HepG2 (cell line): ENCODE data around the gene NDUFB6. TPM values are rescaled to one million over a fixed set of nuclear protein-coding genes. Genes with fewer than 3 reads are reported as not detected.

Source experiments
- ATAC-seq: fragments of 200-7000 bp; cut with Tn5 transposase; 3 replicates; pipeline ENCODE4 v1.9.1; 2020; ENCODE audit warnings: mild to moderate bottlenecking, moderate library complexity
- Bru-seq: library from RNA; stranded (reverse); fragments of 400-500 nt; gene quantifications from one replicate; lab custom pipeline; 2021; lab: Mats Ljungman, UMichigan
- BruChase-seq, 2 experiments: library from RNA; stranded (reverse); fragments of 400-500 nt; gene quantifications; one replicate each; lab custom pipeline; 2021; lab: Mats Ljungman, UMichigan
- BruUV-seq: library from RNA; stranded (reverse); fragments of 400-500 nt; replicated peaks from 2 replicates; lab custom pipeline; 2021; lab: Mats Ljungman, UMichigan
- CTCF ChIA-PET: fragments of 300-600 bp; formaldehyde crosslinking; extraction: SDS; loops from one replicate; lab custom pipeline; 2021; ENCODE audit warnings: low total read pairs, inconsistent platforms, low intra/inter-chr PET ratio; lab: Yijun Ruan, JAX
- POLR2A ChIA-PET: fragments of 350-600 bp; sonication (Branson Sonifier 250); formaldehyde crosslinking; loops from one replicate; lab custom pipeline; 2020; ENCODE audit warnings: antibody characterized with exemption, inconsistent platforms; lab: Yijun Ruan, JAX
- DNase-seq: peaks from one replicate; pipeline ENCODE4 v3.0.0-alpha.2; 2015; ENCODE audit warnings: low spot score
- FAIRE-seq: peaks from 3 replicates; lab custom pipeline; 2011; peaks lifted over from hg19 to GRCh38; lab: Jason Lieb, UNC
- H2AFZ ChIP-seq: one replicate; pipeline ENCODE4 v1.6.1; 2011; ENCODE audit warnings: low read length, inconsistent platforms
- H3K27ac ChIP-seq: fragments of 300-600 bp; 3 replicates; pipeline ENCODE4 v1.8.0; 2011; ENCODE audit warnings: mixed run types, mild to moderate bottlenecking, mixed read lengths, low read length, inconsistent platforms; ENCODE audit not compliant: insufficient read depth; ENCODE audit errors: extremely low read length
- H3K27me3 ChIP-seq, 2 experiments: fragments of 200-600 bp in 1 of 2; 2 replicates in 1 of 2; 3 replicates in 1 of 2; pipeline versions ENCODE4 v1.6.0 to v1.8.0; 2011; ENCODE audit warnings: low read length in 2 of 2, mild to moderate bottlenecking in 2 of 2, moderate library complexity in 2 of 2, inconsistent platforms in 1 of 2; ENCODE audit not compliant: insufficient read depth in 2 of 2, control insufficient read depth in 1 of 2
- H3K36me3 ChIP-seq, 2 experiments: fragments of 200-600 bp in 1 of 2; replicated peaks in 1 of 2; 2 replicates in 1 of 2; 3 replicates in 1 of 2; pipeline versions ENCODE4 v1.5.1 to v1.8.0; 2011; ENCODE audit warnings: low read length in 2 of 2, inconsistent platforms in 1 of 2; ENCODE audit not compliant: insufficient read depth in 2 of 2, control insufficient read depth in 1 of 2
- H3K4me1 ChIP-seq: 2 replicates; pipeline ENCODE4 v1.5.1; 2012; ENCODE audit warnings: low read length, inconsistent platforms; ENCODE audit not compliant: insufficient read depth
- H3K4me2 ChIP-seq: 2 replicates; pipeline ENCODE4 v1.6.0; 2011; ENCODE audit warnings: low read depth, low read length, inconsistent platforms
- H3K4me3 ChIP-seq, 3 experiments: fragments of 200-600 bp in 1 of 3; sonication (generic), shearing (Covaris generic) in 1 of 3; replicated peaks in 1 of 3; 2 replicates each; pipeline ENCODE4 v1.5.1; 2011 to 2016; ENCODE audit warnings: low read length in 3 of 3, inconsistent platforms in 2 of 3, low read depth in 2 of 3, mild to moderate bottlenecking in 2 of 3, control low read depth in 1 of 3, mixed read lengths in 1 of 3; ENCODE audit not compliant: insufficient read depth in 1 of 3
- H3K79me2 ChIP-seq: one replicate; pipeline ENCODE4 v1.6.1; 2011; ENCODE audit warnings: low read length, inconsistent platforms; ENCODE audit not compliant: insufficient read depth
- H3K9ac ChIP-seq: 2 replicates; pipeline ENCODE4 v1.6.0; 2011; ENCODE audit warnings: mild to moderate bottlenecking, low read depth, low read length, inconsistent platforms; ENCODE audit not compliant: insufficient read depth
- H3K9me3 ChIP-seq: 2 replicates; pipeline ENCODE4 v1.5.1; 2012; ENCODE audit warnings: mild to moderate bottlenecking, low read length
- H4K20me1 ChIP-seq: 2 replicates; pipeline ENCODE4 v1.6.0; 2011; ENCODE audit warnings: inconsistent platforms, mild to moderate bottlenecking, low read length, moderate library complexity; ENCODE audit not compliant: insufficient read depth
- ARNT ChIP-seq: fragments of 450-650 bp; IDR thresholded peaks from 2 replicates; pipeline ENCODE4 v1.6.1; 2017
- FOXA1 ChIP-seq, 2 experiments: fragments of 450-650 bp in 1 of 2; sonication (generic) in 1 of 2; formaldehyde crosslinking in 1 of 2; IDR thresholded peaks; 2 replicates each; pipeline versions ENCODE4 v1.4.0 to v1.6.1; 2016 to 2020; ENCODE audit warnings: missing genetic modification reagents in 1 of 2
- HOXA5 ChIP-seq: sonication (generic); formaldehyde crosslinking; IDR thresholded peaks from 2 replicates; pipeline ENCODE4 v1.4.0; 2020; ENCODE audit warnings: missing genetic modification reagents
- IKZF4 ChIP-seq: sonication (generic); formaldehyde crosslinking; IDR thresholded peaks from 2 replicates; pipeline ENCODE4 v1.5.1; 2020; ENCODE audit warnings: borderline replicate concordance, mild to moderate bottlenecking, low read depth, missing genetic modification reagents; ENCODE audit errors: not compliant biosample characterization
- MBNL3 ChIP-seq: fragments of 250-450 bp; sonication (Bioruptor Pico); conservative IDR thresholded peaks from 2 replicates; pipeline ENCODE4 v1.8.0; 2022; ENCODE audit warnings: mild to moderate bottlenecking, inconsistent platforms
- NFATC3 ChIP-seq: sonication (generic); formaldehyde crosslinking; IDR thresholded peaks from 2 replicates; pipeline ENCODE4 v1.5.1; 2020; ENCODE audit warnings: mild to moderate bottlenecking, missing genetic modification reagents
- RARG ChIP-seq: sonication (generic); formaldehyde crosslinking; IDR thresholded peaks from 2 replicates; pipeline ENCODE4 v1.4.0; 2020; ENCODE audit warnings: low read depth, mild to moderate bottlenecking, missing genetic modification reagents
- REPIN1 ChIP-seq: sonication (generic); formaldehyde crosslinking; IDR thresholded peaks from 2 replicates; pipeline ENCODE4 v1.8.0; 2022; ENCODE audit warnings: missing genetic modification reagents, low read depth, mild to moderate bottlenecking, borderline replicate concordance
- RFX5 ChIP-seq: IDR thresholded peaks from 2 replicates; pipeline ENCODE4 v1.6.1; 2011; ENCODE audit warnings: low read depth, low read length, improper control_type of control experiment
- U2AF2 ChIP-seq: fragments of 200-400 bp; formaldehyde crosslinking; IDR thresholded peaks from 2 replicates; pipeline ENCODE4 v1.6.1; 2017; ENCODE audit warnings: low read depth, mild to moderate bottlenecking, low read length
- YEATS2 ChIP-seq: sonication (generic); formaldehyde crosslinking; IDR thresholded peaks from 2 replicates; pipeline ENCODE4 v1.4.0; 2020; ENCODE audit warnings: missing genetic modification reagents, borderline replicate concordance
- ZBTB38 ChIP-seq: sonication (generic); formaldehyde crosslinking; IDR thresholded peaks from 2 replicates; pipeline ENCODE4 v1.5.1; 2020; ENCODE audit warnings: mild to moderate bottlenecking, missing genetic modification reagents
- ZFP90 ChIP-seq: sonication (generic); formaldehyde crosslinking; IDR thresholded peaks from 2 replicates; pipeline ENCODE4 v1.8.0; 2022; ENCODE audit warnings: missing genetic modification reagents, mild to moderate bottlenecking, inconsistent platforms, borderline replicate concordance
- ZNF253 ChIP-seq: sonication (generic); formaldehyde crosslinking; IDR thresholded peaks from 2 replicates; pipeline ENCODE4 v1.8.0; 2022; ENCODE audit warnings: mild to moderate bottlenecking, missing genetic modification reagents, borderline replicate concordance
- ZNF576 ChIP-seq: sonication (generic); formaldehyde crosslinking; IDR thresholded peaks from 2 replicates; pipeline ENCODE4 v1.4.0; 2020; ENCODE audit warnings: mild to moderate bottlenecking, missing genetic modification reagents
- ZNF580 ChIP-seq: IDR thresholded peaks from 2 replicates; pipeline ENCODE4 v1.6.1; 2016; ENCODE audit warnings: low read depth, borderline replicate concordance
- ZNF746 ChIP-seq: sonication (generic); formaldehyde crosslinking; IDR thresholded peaks from 2 replicates; pipeline ENCODE4 v1.8.0; 2022; ENCODE audit warnings: mild to moderate bottlenecking, missing genetic modification reagents
- WGBS: methylation state at CpG from one replicate; pipeline ENCODE4 v1.1.6; 2017; ENCODE audit warnings: low lambda C conversion rate; 5-methylcytosine and 5-hydroxymethylcytosine counted together
- in situ Hi-C: cut with HindIII; loops from 2 replicates; pipeline ENCODE4 v1.10.0; 2017; ENCODE audit warnings: low pct_unique_long_range_greater_than_20kb; ENCODE audit not compliant: extremely low pct_ligation_motif_present
- intact Hi-C: fragments of 100-400 bp; cut with micrococcal nuclease; formaldehyde crosslinking; loops from one replicate; pipeline ENCODE4 v1.10.0; 2022; ENCODE audit not compliant: unreplicated experiment
- long read RNA-seq, 2 experiments: library from RNA in 1 of 2; library from polyadenylated mRNA in 1 of 2; stranded (forward) in 1 of 2; unstranded in 1 of 2; transcript quantifications; one replicate each; pipeline ENCODE4 v2.0.0, GENCODE V29; 2019 to 2022
- polyA minus RNA-seq, 3 experiments: library from RNA; depleted of rRNA, polyadenylated mRNA; stranded (reverse); fragments of >200 nt; gene quantifications; 2 replicates each; pipeline ENCODE4 v1.2.3, GENCODE V29; 2011; ENCODE audit warnings: low replicate concordance in 1 of 3
- polyA plus RNA-seq, 8 experiments: library from polyadenylated mRNA; depleted of rRNA in 3 of 8; stranded (reverse) in 7 of 8; unstranded in 1 of 8; fragments of >200 nt; fragmentation: Illumina TruSeq in 4 of 8; extraction: Trizol in 4 of 8; gene quantifications; 2 replicates each; pipeline versions ENCODE4 v1.2.1 to v1.2.3, GENCODE V29; 2011 to 2016; ENCODE audit warnings: low read depth in 4 of 8, missing spikeins in 1 of 8, mixed read lengths in 1 of 8; ENCODE audit not compliant: insufficient read depth in 1 of 8
- total RNA-seq, 5 experiments: library from RNA; depleted of rRNA; stranded (reverse); fragments of >200 nt; fragmentation: Illumina TruSeq; extraction: Trizol; gene quantifications; 2 replicates each; pipeline ENCODE4 v1.2.3, GENCODE V29; 2016; ENCODE audit warnings: low read depth in 1 of 5

Gene NDUFB6
- 81.9 and 106 TPM in 2 replicates for total RNA-seq (2016; rRNA removed; fragmentation: Illumina TruSeq; extraction: Trizol)
- 16.0 and 16.3 TPM in 2 replicates for total RNA-seq (2016; cell fraction: cytosol; rRNA removed; fragmentation: Illumina TruSeq; extraction: Trizol; ENCODE audit: low read depth)
- 86.2 and 119 TPM in 2 replicates for total RNA-seq (2016; cell fraction: insoluble cytoplasmic fraction; rRNA removed; fragmentation: Illumina TruSeq; extraction: Trizol)
- total RNA-seq (2016; cell fraction: membrane; rRNA removed; fragmentation: Illumina TruSeq; extraction: Trizol): 18.5 and 19.3 TPM in 2 replicates
- 35.9 and 39.7 TPM in 2 replicates for total RNA-seq (2016; cell fraction: nucleus; rRNA removed; fragmentation: Illumina TruSeq; extraction: Trizol)
- 21.5 and 31.2 TPM in 2 replicates for polyA plus RNA-seq (2011; rRNA removed)
- polyA plus RNA-seq (2011; cell fraction: cytosol; rRNA removed): 28.6 and 29.6 TPM in 2 replicates
- polyA plus RNA-seq (2011; cell fraction: nucleus; rRNA removed): 5.5 and 6.9 TPM in 2 replicates
- 27.7 and 34.6 TPM in 2 replicates for polyA plus RNA-seq (2012)
- 18.1 and 20.1 TPM in 2 replicates for polyA plus RNA-seq (2016; cell fraction: cytosol; fragmentation: Illumina TruSeq; extraction: Trizol; ENCODE audit: low read depth)
- polyA plus RNA-seq (2016; cell fraction: insoluble cytoplasmic fraction; fragmentation: Illumina TruSeq; extraction: Trizol; ENCODE audit: low read depth): 93.0 and 110 TPM in 2 replicates
- polyA plus RNA-seq (2016; cell fraction: membrane; fragmentation: Illumina TruSeq; extraction: Trizol; ENCODE audit: low read depth): 18.7 and 19.9 TPM in 2 replicates
- 55.5 and 57.6 TPM in 2 replicates for polyA plus RNA-seq (2016; cell fraction: nucleus; fragmentation: Illumina TruSeq; extraction: Trizol; ENCODE audit: insufficient read depth, low read depth)
- polyA minus RNA-seq (2011; rRNA and poly(A)+ RNA removed; ENCODE audit: low replicate concordance): 16.1 and 20.8 TPM in 2 replicates
- polyA minus RNA-seq (2011; cell fraction: cytosol; rRNA and poly(A)+ RNA removed): 13.8 and 18.9 TPM in 2 replicates
- polyA minus RNA-seq (2011; cell fraction: nucleus; rRNA and poly(A)+ RNA removed): 9.1 and 13.1 TPM in 2 replicates
- percentile 72 among the genes with signal in this experiment for Bru-seq, nascent RNA
- BruChase-seq, experiment 1, labeled RNA remaining after a 6-hour chase: percentile 75 among the genes with signal in this experiment
- percentile 64 among the genes with signal in this experiment for BruChase-seq, experiment 2, labeled RNA remaining after a 2-hour chase
- long read RNA-seq, experiment 1, transcript NDUFB6-201 (3 exons, 666 nt): minor isoform, 8 of 143 reads
- long read RNA-seq, experiment 1, transcript NDUFB6-203 (4 exons, 1,366 nt): major isoform, 128 of 143 reads
- long read RNA-seq, experiment 1, partial matches to known transcripts: 1 of 143 reads
- long read RNA-seq, experiment 1, other reads (novel, unspliced or antisense): 3 of 143 reads
- long read RNA-seq, experiment 2, transcript NDUFB6-203 (4 exons, 1,366 nt): major isoform, 61 of 76 reads
- long read RNA-seq, experiment 2, partial matches to known transcripts: 3 of 76 reads
- long read RNA-seq, experiment 2, other reads (novel, unspliced or antisense): 5 of 76 reads

- no peaks in the 10 kb centered on the region for H3K9me3 ChIP-seq
- FAIRE-seq (peak; percentile 60), ATAC-seq (peak; percentile 95), DNase-seq (peak; percentile 90)
- BruUV-seq: no TSS peak
- peaks cover 32% of the 10 kb centered on the region for H3K79me2 ChIP-seq
- H3K4me1 ChIP-seq: peaks cover 24% of the 10 kb centered on the region
- WGBS: under 1% methylated on average over 19 of the region's 36 CpGs
- peak within 1 kb of the TSS; percentile 77 for H3K9ac ChIP-seq
- H3K4me3 ChIP-seq: peak within 1 kb of the TSS; percentile 81 to 95 (median 83)
- intact Hi-C loops: loop anchor here (1.0 to 2.0 kb wide), 4 partner anchors 47 to 194 kb away; partner anchors contain the start of gene RIGI
- in situ Hi-C loops: loop anchor here (5.0 kb wide), 1 partner anchor 191 kb away; the partner anchor contains the start of gene ACO1
- H3K27ac ChIP-seq: peak within 1 kb of the TSS; percentile 77
- CTCF ChIA-PET: interaction anchor here (1.1 to 3.8 kb wide), 4 partner anchors 23 to 197 kb away, joined by 3 to 52 read pairs (median 4); no protein-coding TSS in a partner anchor
- H3K36me3 ChIP-seq: peaks cover 3 to 11% of the 10 kb centered on the region in 2 experiments; a peak in 3 of 5 replicates
- peak within 1 kb of the TSS; percentile 85 for H2AFZ ChIP-seq
- peak within 1 kb of the TSS; percentile 81 for H3K4me2 ChIP-seq
- POLR2A ChIA-PET: interaction anchor here (1.0 to 2.8 kb wide), 4 partner anchors 22 to 194 kb away, joined by 5 to 36 read pairs (median 14); partner anchors contain the start of genes ACO1, RIGI, SMIM27 and TOPORS
- no peaks in the 10 kb centered on the region for H4K20me1 ChIP-seq
- no peaks in the 10 kb centered on the region; a peak in 1 of 5 replicates for H3K27me3 ChIP-seq
- TF ChIP-seq ZNF580: peak; percentile 80; the same call in 1 of the 2 replicates
- TF ChIP-seq NFATC3: no peak
- TF ChIP-seq ZBTB38: peak; percentile 68; the same call in 1 of the 2 replicates
- TF ChIP-seq HOXA5: peak; percentile 44; the same call in 1 of the 2 replicates
- no peak for TF ChIP-seq ZNF746
- no peak for TF ChIP-seq FOXA1 (IDR thresholded peaks at IDR 0.05)
- TF ChIP-seq FOXA1 (CRISPR knock-in tag; IDR thresholded peaks at IDR 0.05): peak; percentile 45; the same call in 1 of the 2 replicates
- no peak for TF ChIP-seq MBNL3 (CRISPR knock-in tag)
- TF ChIP-seq REPIN1 (CRISPR knock-in tag): peak; percentile 78; the same call in 1 of the 2 replicates
- TF ChIP-seq IKZF4 (CRISPR knock-in tag): no peak
- no peak for TF ChIP-seq ZFP90 (CRISPR knock-in tag)
- peak; percentile 94 for TF ChIP-seq YEATS2 (CRISPR knock-in tag)
- TF ChIP-seq RFX5: no peak; the same call in 1 of the 2 replicates
- no peak for TF ChIP-seq ARNT
- TF ChIP-seq U2AF2: 0 out of 2 replicates have a peak, but pooled peaks have one; percentile 47
- no peak for TF ChIP-seq ZNF253 (CRISPR knock-in tag)
- no peak for TF ChIP-seq ZNF576 (CRISPR knock-in tag)
- no peak for TF ChIP-seq RARG (CRISPR knock-in tag)
These were observed at the start of gene NDUFB6 for GRCh38 chr9:32572900-32573523. NDUFB6 (minus strand) TSS chr9:32573159; CDS start chr9:32573060, 99 bp downstream.
